ENCODE results near the gene LUC7L2.

GRCh38 chr7:139393621-139394211 lies 34.0 kb downstream of the LUC7L2 start:
- no peak for TF ChIP-seq CTCF (optimal IDR thresholded peaks at IDR 0.05 in 1 of 3, IDR thresholded peaks at IDR 0.05 in 1 of 3, conservative IDR thresholded peaks at IDR 0.05 in 1 of 3; ENCODE audit: extremely low read depth in 1 of 3, insufficient read depth in 2 of 3, low read length in 3 of 3)
- TF ChIP-seq EZH2 (IDR thresholded peaks at IDR 0.05; ENCODE audit: low read length), result no peak
